GM21526 (cell line): ENCODE measurements around the gene RPS15.

Experiments
- ATAC-seq: cut with Tn5 transposase; IDR thresholded peaks from one replicate; pipeline ENCODE4 v1.9.1; 2021; ENCODE audit warnings: moderate library complexity; ENCODE audit not compliant: unreplicated experiment, low FRiP score

The RPS15 gene

GRCh38 chr19:1438035-1438932, at the start of gene RPS15:
TSS of gene RPS15 (plus strand) at chr19:1438396. CDS start at chr19:1438426, 30 bp downstream.
- peak; percentile 61 for ATAC-seq

GRCh38 chr19:1388637-1389026, 49.6 kb upstream of the RPS15 start:
- ATAC-seq: no peak

GRCh38 chr19:1389033-1389940, 48.9 kb upstream of the RPS15 start:
- ATAC-seq: no peak

- no peak for ATAC-seq
Observed at GRCh38 chr19:1390890-1391423, 47.2 kb upstream of the RPS15 start.

- ATAC-seq: no peak
Observed at GRCh38 chr19:1392407-1392806, 45.8 kb upstream of the RPS15 start.

GRCh38 chr19:1392939-1393530, 45.2 kb upstream of the RPS15 start:
- no peak for ATAC-seq

- no peak for ATAC-seq
Observed at GRCh38 chr19:1393841-1394240, 44.4 kb upstream of the RPS15 start.

- no peak for ATAC-seq
Observed at GRCh38 chr19:1394252-1395193, 43.7 kb upstream of the RPS15 start.

- ATAC-seq: no peak
Observed at GRCh38 chr19:1395194-1396018, 42.8 kb upstream of the RPS15 start.

- no peak for ATAC-seq
Observed at GRCh38 chr19:1396019-1396767, 42.0 kb upstream of the RPS15 start.

GRCh38 chr19:1396768-1397679, 41.2 kb upstream of the RPS15 start:
- ATAC-seq: no peak

- no peak for ATAC-seq
Observed at GRCh38 chr19:1397838-1398237, 40.4 kb upstream of the RPS15 start.

- no peak for ATAC-seq
Observed at GRCh38 chr19:1399079-1399478, 39.1 kb upstream of the RPS15 start.

GRCh38 chr19:1399745-1400144, 38.5 kb upstream of the RPS15 start:
- ATAC-seq: no peak

- ATAC-seq: no peak
Observed at GRCh38 chr19:1400281-1401137, 37.7 kb upstream of the RPS15 start.
